NCI-H1105 (cell line): ENCODE measurements around the gene ZNF607.
"Not testable (repeated sequence)": the region's sequence is repeated elsewhere in the genome, so short reads cannot be mapped to it uniquely, and the experiment has no call there.

Experiments
- DNase-seq: peaks from one replicate; lab custom pipeline; 2025; lab: John Stamatoyannopoulos, UW

ZNF607 gene

DNA sequence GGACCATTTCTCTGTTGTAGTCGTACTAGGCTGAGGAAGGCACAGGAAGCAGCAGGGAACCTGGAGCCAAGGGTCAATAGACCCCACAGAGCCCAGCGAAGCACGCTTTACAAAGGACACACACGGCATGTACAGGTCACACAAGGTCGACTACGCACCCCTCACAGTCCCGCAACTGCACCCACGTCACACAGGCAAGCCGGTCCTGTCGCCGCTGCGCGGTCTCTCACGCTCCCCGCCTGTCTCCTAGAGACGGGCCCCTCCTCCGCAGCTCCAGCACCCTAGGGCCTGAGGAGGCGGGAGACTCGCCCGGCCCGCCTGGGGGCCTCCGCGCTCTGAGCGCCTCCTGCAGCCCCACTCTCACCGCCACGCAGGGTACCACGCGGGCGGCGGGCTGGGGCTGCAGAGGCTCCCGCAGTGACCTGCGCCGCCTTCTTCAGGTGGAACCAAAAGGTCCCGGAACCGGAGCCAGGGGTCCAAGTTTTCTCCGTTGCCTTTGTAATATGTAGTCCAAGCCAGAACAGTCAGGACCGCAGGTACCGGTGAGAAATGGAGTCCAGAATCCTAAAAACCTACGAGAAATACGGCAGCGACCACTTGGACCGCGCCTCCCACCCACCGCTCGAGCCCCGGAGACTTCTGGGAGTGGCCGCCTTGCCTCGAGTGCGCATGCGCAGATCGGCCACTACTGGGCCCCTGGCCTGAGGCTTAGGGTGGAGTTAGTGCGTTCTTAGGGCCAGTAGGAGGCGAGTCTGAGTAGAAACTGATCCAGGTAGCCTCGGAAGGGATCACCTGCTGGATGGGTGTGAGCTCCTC lies at the start of gene ZNF607:
TSS of gene ZNF607 (minus strand) at position 651 of the 816 bp plus-strand sequence. CDS start 8,143 bp downstream, outside the sequence.
- DNase-seq: peak; percentile 94

GRCh38 chr19:37763488-37763887 lies 43.9 kb upstream of the ZNF607 start:
- no peak for DNase-seq

DNA sequence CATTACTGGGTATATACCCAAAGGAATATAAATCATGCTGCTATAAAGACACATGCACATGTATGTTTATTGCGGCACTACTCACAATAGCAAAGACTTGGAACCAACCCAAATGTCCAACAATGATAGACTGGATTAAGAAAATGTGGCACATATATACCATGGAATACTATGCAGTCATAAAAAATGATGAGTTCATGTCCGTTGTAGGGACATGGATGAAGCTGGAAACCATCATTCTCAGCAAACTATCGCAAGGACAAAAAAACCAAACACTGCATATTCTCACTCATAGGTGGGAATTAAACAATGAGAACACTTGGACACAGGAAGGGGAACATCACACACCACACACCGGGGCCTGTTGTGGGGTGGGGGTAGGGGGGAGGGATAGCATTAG lies 38.1 kb upstream of the ZNF607 start:
- DNase-seq: not testable (repeated sequence)

DNA sequence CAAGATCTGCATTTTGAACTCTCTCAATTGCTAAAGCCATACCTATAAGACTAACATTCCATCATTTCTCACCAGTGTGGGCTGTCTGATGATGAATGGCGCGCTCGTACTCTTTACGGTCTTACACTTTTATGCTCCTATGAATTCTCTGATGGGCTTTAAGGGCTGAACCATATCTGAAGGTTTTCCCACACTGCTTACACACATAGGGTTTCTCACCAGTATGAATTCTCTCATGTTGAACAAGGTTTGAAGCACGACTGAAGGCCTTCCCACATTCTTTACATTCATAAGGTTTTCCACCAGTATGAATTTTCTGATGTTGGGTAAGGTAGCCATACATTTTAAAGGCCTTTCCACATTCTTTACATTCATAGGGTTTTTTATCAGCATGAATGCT lies 18.8 kb upstream of the ZNF607 start:
- no peak for DNase-seq

DNA sequence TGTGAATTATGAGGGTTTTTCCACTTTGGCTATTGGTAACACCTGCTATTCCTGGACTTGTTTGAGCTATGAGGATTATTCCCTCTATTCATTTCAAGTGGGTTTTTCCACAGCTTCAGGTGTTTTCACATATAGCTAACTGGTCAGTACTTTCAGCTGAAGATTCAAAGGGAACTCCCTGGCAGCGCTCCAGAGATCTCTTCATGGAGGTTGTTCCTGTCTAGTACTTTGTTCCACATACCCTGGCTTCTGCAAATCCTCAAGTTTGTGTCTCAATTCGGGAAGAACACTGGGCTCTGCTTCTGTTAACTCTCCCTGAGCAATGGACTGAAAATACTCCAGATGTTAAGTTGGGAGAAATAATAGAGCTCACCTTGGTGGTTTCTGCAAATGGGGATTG lies 5.6 kb upstream of the ZNF607 start:
- no peak for DNase-seq

DNA sequence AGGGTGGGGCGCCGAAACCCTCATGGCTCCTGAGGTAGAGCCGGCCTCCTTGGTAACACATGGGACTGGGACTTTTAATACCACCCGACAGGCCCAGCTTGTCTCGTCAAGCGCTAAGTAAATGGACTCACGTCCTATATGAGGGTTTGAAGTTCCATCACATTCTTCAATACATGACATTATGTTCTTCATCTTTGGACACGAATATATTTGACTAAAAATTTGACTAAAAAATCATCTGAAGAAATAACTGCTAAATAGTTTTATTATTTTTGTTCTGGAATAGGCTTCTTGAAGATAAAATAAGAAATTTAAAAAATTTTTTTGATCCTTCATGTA lies 335 bp upstream of the ZNF607 start:
- DNase-seq: no peak

DNA sequence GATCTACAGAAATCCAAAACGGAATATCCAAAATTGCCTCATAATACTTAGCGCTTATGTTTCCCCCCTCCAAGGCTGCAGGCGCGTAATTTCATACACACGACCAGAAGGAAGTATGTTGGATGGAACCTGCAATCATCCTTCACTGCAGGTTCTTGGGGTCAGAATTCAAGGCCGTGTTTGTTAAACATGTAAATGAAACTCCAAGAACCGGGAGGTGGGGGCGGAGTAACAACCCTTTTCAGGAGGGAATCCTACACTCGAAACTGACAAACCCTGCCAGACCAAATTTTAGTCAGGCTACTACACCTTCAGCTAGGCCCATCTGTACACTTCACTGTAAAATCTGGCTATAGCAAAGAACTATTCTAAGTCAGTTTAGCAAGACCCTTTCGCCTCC lies 1.3 kb downstream of the ZNF607 start:
- DNase-seq: no peak

DNA sequence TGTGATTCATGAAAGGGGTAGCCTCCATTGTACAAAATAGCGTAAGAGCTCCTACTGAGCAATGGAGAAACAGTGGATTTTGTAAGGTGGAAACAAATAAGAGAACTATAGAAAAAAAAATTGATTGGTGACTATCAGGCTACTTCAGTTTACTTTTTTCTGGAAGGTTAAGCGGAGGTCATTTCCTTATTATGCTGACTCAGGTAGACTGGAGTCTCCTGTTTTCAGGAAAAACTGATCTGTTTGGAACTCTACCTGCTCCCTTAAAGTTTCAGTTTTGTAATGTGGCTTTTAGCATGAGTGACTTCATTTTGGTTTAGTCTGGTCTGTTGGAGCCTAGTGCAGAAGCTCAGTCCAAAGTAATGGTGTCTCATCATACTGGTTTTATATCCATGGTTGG lies 3.4 kb downstream of the ZNF607 start:
- DNase-seq: no peak

GRCh38 chr19:37706052-37706605 lies 13.4 kb downstream of the ZNF607 start:
- no peak for DNase-seq

- DNase-seq: no peak
Observed at GRCh38 chr19:37699057-37699456, 20.5 kb downstream of the ZNF607 start.

GRCh38 chr19:37698216-37698615 lies 21.3 kb downstream of the ZNF607 start:
- DNase-seq: no peak

DNA sequence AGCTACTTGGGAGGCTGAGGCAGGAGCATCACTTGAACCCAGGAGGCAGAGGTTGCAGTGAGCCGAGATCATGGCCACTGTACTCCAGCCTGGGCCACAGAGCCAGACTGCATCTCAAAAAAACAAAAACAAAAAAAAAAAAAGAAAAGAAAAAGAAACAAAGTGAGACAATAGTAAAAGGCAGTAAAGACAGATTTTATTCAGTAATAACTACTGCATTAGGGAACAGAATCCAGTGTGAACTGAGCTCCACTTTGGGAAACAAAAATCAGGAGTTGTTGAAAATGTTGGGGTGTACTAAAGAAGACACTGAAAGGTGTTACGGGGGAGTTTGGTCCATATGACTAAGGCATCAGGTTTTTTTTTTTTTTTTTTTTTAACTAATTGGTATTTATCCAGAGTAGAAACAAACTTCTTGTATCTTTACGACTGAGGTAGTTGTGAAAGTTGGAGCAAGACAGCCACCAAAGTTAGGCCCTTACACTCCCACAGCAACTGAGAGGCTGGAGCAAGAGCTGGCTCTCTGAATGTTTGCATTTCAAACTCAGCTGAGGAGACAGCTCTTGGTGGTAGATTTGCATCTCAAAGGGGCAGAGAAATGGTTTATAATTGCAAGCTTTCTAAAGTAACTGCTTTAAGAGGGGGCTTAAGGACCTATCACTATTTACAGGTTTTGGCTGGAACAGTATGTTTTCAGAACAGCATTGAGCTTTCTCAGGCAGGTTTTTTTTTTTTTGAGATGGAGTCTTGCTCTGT lies 24.2 kb downstream of the ZNF607 start:
- DNase-seq: no peak

- DNase-seq: no peak
Observed at GRCh38 chr19:37692956-37693620, 26.5 kb downstream of the ZNF607 start.

GRCh38 chr19:37691881-37692504 lies 27.6 kb downstream of the ZNF607 start:
- DNase-seq: no peak

DNA sequence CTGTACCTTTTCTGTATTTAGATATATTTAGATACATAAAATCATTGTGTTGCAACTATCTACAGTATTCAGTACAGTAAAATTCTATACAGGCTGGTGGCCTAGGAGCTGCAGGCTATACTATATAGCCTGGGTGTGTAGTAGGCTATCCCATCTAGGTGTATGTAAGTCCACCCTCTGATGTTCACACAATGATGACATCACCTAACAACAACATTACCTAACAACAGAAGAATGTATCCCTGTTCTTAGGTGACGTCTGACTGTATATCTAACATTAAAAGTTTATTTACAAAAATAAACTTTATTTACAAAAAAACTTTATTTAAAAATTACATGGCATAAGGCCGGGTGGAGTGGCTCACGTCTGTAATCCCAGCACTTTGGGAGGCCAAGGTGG lies 36.0 kb downstream of the ZNF607 start:
- no peak for DNase-seq

DNA sequence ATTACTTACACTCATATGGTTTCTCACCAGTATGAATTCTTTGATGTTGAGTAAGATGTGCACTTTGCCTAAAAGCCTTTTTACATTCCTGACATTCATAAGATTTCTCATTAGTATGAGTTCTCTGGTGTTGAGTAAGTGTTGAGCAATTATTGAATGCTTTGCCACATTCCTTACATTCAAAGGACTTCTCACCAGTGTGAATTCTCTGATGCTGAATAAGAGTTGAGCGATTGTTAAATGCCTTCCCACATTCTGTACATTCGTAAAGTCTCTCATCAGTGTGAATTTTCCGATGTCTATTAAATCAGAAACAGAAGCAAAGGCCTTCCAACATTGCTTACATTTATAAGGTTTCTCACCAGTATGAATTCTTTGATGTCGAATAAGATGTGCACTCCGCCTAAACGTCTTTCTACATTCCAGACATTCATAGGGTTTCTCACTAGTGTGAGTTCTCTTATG lies 50.1 kb downstream of the ZNF607 start:
- DNase-seq: no peak

DNA sequence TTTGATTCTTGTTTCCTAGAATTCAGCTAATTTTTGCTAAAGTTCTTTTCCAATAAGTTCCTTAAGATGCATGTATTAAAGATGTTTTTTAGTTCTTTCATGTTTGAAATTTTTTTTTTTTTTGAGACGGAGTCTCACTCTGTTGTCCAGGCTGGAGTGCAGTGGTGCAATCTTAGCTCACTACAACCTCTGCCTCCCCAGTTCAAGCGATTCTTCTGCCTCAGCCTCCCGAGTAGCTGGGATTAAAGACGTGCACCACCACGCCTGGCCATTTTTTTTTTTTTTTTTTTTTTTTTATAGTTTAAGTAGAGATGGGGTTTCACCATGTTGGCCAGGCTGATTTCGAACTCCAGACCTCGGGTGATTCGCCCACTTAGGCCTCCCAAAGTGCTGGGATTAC lies 62.4 kb downstream of the ZNF607 start:
- DNase-seq: not testable (repeated sequence)

DNA sequence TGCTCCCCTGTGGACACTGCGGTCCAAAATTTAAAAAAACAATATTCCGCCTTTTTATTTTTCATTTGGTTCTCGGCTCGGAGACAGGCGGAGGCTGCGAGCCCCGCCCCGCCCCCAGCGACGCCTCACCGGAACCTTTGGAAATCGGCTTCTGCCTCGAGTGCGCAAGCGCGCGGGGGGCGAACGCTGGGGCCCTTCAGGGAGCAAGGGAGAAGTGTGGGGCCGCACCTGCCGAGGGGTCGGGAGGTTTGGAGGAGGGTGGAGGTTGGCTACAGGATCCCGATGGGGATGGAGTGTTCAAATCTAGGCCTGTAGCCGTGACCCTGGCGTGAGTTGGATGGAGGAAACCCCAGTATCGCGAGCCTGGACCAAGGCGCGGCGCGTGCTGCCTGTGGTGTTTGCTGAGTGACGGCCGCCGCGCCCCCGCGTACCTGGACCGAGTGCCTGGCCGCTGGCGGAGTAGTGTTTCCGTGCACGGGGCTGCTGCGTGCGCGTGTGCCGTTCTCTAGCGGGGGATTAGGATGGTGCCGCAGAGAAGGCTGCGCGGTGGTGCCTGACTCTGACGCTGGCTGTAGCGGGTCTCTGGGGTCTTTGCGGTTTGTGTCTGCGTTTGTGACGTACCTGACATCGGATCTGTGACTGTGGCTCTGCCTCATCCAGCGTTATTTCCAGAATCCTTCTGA lies 63.7 kb downstream of the ZNF607 start:
- peak; percentile 57 for DNase-seq

DNA sequence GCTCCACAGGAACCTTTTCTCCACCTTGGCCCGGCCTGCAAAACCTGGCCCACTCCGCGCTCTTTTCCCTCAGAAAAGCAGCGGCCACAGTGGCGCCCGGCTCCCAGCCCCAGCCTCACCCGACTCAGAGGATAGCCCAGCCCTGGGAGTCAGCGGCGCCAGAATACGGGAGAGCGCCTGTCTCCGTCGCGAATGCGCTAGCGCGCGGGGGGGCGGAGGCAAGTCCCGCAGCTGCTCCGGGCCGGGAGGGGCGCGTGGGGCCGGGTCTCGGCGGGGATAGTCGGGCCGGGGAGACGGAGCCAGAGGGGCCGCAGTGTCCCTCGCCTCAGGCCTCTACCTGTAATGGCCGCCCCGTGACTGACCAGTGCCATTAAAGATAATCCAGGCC lies 64.3 kb downstream of the ZNF607 start, which contains the start of gene ZFP30:
TSS of gene ZFP30 (minus strand) at position 165 of the 388 bp plus-strand sequence. CDS start 7,643 bp downstream, outside the sequence.
- peak; percentile 67 for DNase-seq

GRCh38 chr19:37654629-37655300 lies 64.8 kb downstream of the ZNF607 start:
- DNase-seq: peak; percentile 58

GRCh38 chr19:37654118-37654517 lies 65.4 kb downstream of the ZNF607 start:
- no peak for DNase-seq
